HEK293T (cell line): ENCODE measurements around the gene REXO1.

ENCODE experiments used
- CTCF ChIA-PET: fragments of 350-600 bp; formaldehyde crosslinking; extraction: SDS; loops from one replicate; lab custom pipeline; 2021; ENCODE audit warnings: antibody characterized with exemption, inconsistent platforms; lab: Yijun Ruan, JAX
- POLR2A ChIA-PET: fragments of 350-600 bp; formaldehyde crosslinking; extraction: SDS; loops from one replicate; lab custom pipeline; 2020; ENCODE audit warnings: antibody characterized with exemption, inconsistent platforms; lab: Yijun Ruan, JAX
- DNase-seq: peaks from one replicate; pipeline ENCODE4 v3.0.0; 2012; ENCODE audit warnings: mixed read lengths; ENCODE audit errors: extremely low spot score
- ARNT ChIP-seq: fragments of 450-650 bp; IDR thresholded peaks from 2 replicates; pipeline ENCODE4 v1.6.1; 2017; ENCODE audit warnings: mild to moderate bottlenecking
- BHLHE40 ChIP-seq: fragments of 450-650 bp; IDR thresholded peaks from 2 replicates; pipeline ENCODE4 v1.6.1; 2016; ENCODE audit warnings: mild to moderate bottlenecking, moderate library complexity, borderline replicate concordance
- CTBP1 ChIP-seq: fragments of 450-650 bp; IDR thresholded peaks from 2 replicates; pipeline ENCODE4 v1.6.1; 2016; ENCODE audit warnings: borderline replicate concordance
- ELF4 ChIP-seq: fragments of 450-650 bp; IDR thresholded peaks from 2 replicates; pipeline ENCODE4 v1.6.1; 2017; ENCODE audit warnings: antibody characterized with exemption
- FOXA1 ChIP-seq: fragments of 450-650 bp; IDR thresholded peaks from 2 replicates; pipeline ENCODE4 v1.6.1; 2016; ENCODE audit warnings: mild to moderate bottlenecking
- FOXK2 ChIP-seq: fragments of 450-650 bp; IDR thresholded peaks from 2 replicates; pipeline ENCODE4 v1.6.1; 2016; ENCODE audit warnings: mild to moderate bottlenecking
- FOXM1 ChIP-seq: fragments of 450-650 bp; IDR thresholded peaks from 2 replicates; pipeline ENCODE4 v1.6.1; 2017; ENCODE audit warnings: mild to moderate bottlenecking, borderline replicate concordance
- HDGF ChIP-seq: fragments of 450-650 bp; IDR thresholded peaks from 2 replicates; pipeline ENCODE4 v1.6.1; 2017; ENCODE audit warnings: antibody characterized with exemption, borderline replicate concordance
- L3MBTL2 ChIP-seq: fragments of 450-650 bp; conservative IDR thresholded peaks from 2 replicates; pipeline ENCODE4 v1.6.1; 2016; ENCODE audit warnings: mild to moderate bottlenecking
- LEF1 ChIP-seq: fragments of 450-650 bp; IDR thresholded peaks from 2 replicates; pipeline ENCODE4 v1.6.1; 2017; ENCODE audit warnings: mild to moderate bottlenecking, borderline replicate concordance
- NFRKB ChIP-seq: fragments of 450-650 bp; IDR thresholded peaks from 2 replicates; pipeline ENCODE4 v1.6.1; 2016; ENCODE audit warnings: mild to moderate bottlenecking, moderate library complexity
- PKNOX1 ChIP-seq: fragments of 450-650 bp; IDR thresholded peaks from 2 replicates; pipeline ENCODE4 v1.6.1; 2016
- SP1 ChIP-seq: fragments of 450-650 bp; IDR thresholded peaks from 2 replicates; pipeline ENCODE4 v1.6.1; 2017
- SUZ12 ChIP-seq: fragments of 450-650 bp; IDR thresholded peaks from 2 replicates; pipeline ENCODE4 v1.6.1; 2016; ENCODE audit warnings: mild to moderate bottlenecking
- TARDBP ChIP-seq: fragments of 450-650 bp; IDR thresholded peaks from 2 replicates; pipeline ENCODE4 v1.6.1; 2016
- ZNF384 ChIP-seq: fragments of 450-650 bp; IDR thresholded peaks from 2 replicates; pipeline ENCODE4 v1.6.1; 2016

Gene REXO1

GRCh38 chr19:1859331-1859781, 11.1 kb upstream of the REXO1 start:
- CTCF ChIA-PET = no interaction called here
- DNase-seq = no peak
- TF ChIP-seq LEF1 (no peak), SP1 (no peak), CTBP1 (no peak), TARDBP (no peak), FOXM1 (no peak), ARNT (no peak), L3MBTL2 (no peak), BHLHE40 (no peak), SUZ12 (no peak), HDGF (no peak), ZNF384 (no peak), PKNOX1 (no peak)
- POLR2A ChIA-PET = no interaction called here

GRCh38 chr19:1858412-1859081, 10.3 kb upstream of the REXO1 start:
- no peak for TF ChIP-seq LEF1
- no peak for TF ChIP-seq NFRKB
- no peak for TF ChIP-seq SP1
- TF ChIP-seq L3MBTL2 = no peak
- TF ChIP-seq FOXM1 = no peak
- TF ChIP-seq TARDBP = no peak
- POLR2A ChIA-PET = interaction anchor here (1.4 kb wide), 1 partner anchor 17 kb away, joined by 11 read pairs; no protein-coding TSS in a partner anchor
- no peak for DNase-seq
- CTCF ChIA-PET = interaction anchor here (0.6 to 2.0 kb wide), 4 partner anchors 10 to 469 kb away, joined by 3 to 6 read pairs (median 4); no protein-coding TSS in a partner anchor

- CTCF ChIA-PET = interaction anchor here (0.8 to 2.0 kb wide), 3 partner anchors 20 to 72 kb away, joined by 3 to 6 read pairs (median 4); no protein-coding TSS in a partner anchor
- TF ChIP-seq CTBP1 (no peak), ZNF384 (no peak), LEF1 (no peak), TARDBP (no peak), L3MBTL2 (no peak), ARNT (no peak), HDGF (no peak)
- POLR2A ChIA-PET = interaction anchor here (1.0 to 1.4 kb wide), 2 partner anchors 18 to 25 kb away, joined by 3 to 11 read pairs; no protein-coding TSS in a partner anchor
- no peak for DNase-seq
These were observed 9.5 kb upstream of the REXO1 start for GRCh38 chr19:1857648-1858326.

GRCh38 chr19:1856698-1857603, 8.7 kb upstream of the REXO1 start:
- ChIA-PET POLR2A (interaction anchor here (1.0 kb wide), 1 partner anchor 26 kb away, joined by 3 read pairs; no protein-coding TSS in a partner anchor), CTCF (interaction anchor here (0.8 to 2.0 kb wide), 3 partner anchors 19 to 73 kb away, joined by 3 to 6 read pairs (median 4); no protein-coding TSS in a partner anchor)
- DNase-seq = no peak
- no peak for TF ChIP-seq SUZ12
- TF ChIP-seq ELF4 = no peak
- TF ChIP-seq PKNOX1 = no peak
- TF ChIP-seq L3MBTL2 = no peak
- no peak for TF ChIP-seq CTBP1
- TF ChIP-seq FOXA1 = no peak
- TF ChIP-seq FOXM1 = no peak
- TF ChIP-seq NFRKB = no peak
- no peak for TF ChIP-seq BHLHE40
- no peak for TF ChIP-seq LEF1
- no peak for TF ChIP-seq FOXK2
- TF ChIP-seq TARDBP = no peak

GRCh38 chr19:1856345-1856697, 8.0 kb upstream of the REXO1 start:
- POLR2A ChIA-PET = no interaction called here

More at GRCh38 chr19:1856345-1856697, 8.0 kb upstream of the REXO1 start:
- TF ChIP-seq SUZ12 = no peak
- no peak for TF ChIP-seq ZNF384
- TF ChIP-seq FOXA1 = no peak
- TF ChIP-seq ELF4 = no peak
- no peak for TF ChIP-seq TARDBP
- no peak for TF ChIP-seq LEF1
- no peak for TF ChIP-seq CTBP1
- TF ChIP-seq FOXM1 = no peak
- no peak for TF ChIP-seq NFRKB
- no peak for TF ChIP-seq L3MBTL2
- no peak for TF ChIP-seq PKNOX1
- TF ChIP-seq SP1 = no peak
- no peak for TF ChIP-seq BHLHE40
- TF ChIP-seq HDGF = no peak
- CTCF ChIA-PET = no interaction called here
- no peak for DNase-seq
